HepG2 (cell line): ENCODE measurements around the gene TIMP3. TPM values are rescaled to one million over a fixed set of nuclear protein-coding genes. Genes with fewer than 3 reads are reported as not detected.

Experiments
- ATF7 ChIP-seq, 2 experiments: fragments of 450-650 bp in 1 of 2; sonication (generic) in 1 of 2; formaldehyde crosslinking in 1 of 2; IDR thresholded peaks; 2 replicates each; pipeline versions ENCODE4 v1.4.0 to v1.6.1; 2016 to 2020; ENCODE audit warnings: antibody characterized with exemption in 1 of 2, mild to moderate bottlenecking in 1 of 2, missing genetic modification reagents in 1 of 2
- ETV6 ChIP-seq: sonication (generic); formaldehyde crosslinking; conservative IDR thresholded peaks from 2 replicates; pipeline ENCODE4 v1.4.0; 2020; ENCODE audit warnings: missing genetic modification reagents
- FOXP1 ChIP-seq, 2 experiments: fragments of 450-650 bp in 1 of 2; IDR thresholded peaks; 2 replicates each; pipeline ENCODE4 v1.6.1; 2017 to 2018; ENCODE audit warnings: antibody characterized with exemption in 1 of 2
- HNRNPL ChIP-seq: fragments of 200-400 bp; formaldehyde crosslinking; IDR thresholded peaks from 2 replicates; pipeline ENCODE4 v1.6.1; 2017; ENCODE audit warnings: mild to moderate bottlenecking, low read depth, low read length
- KDM3A ChIP-seq: IDR thresholded peaks from 2 replicates; pipeline ENCODE4 v1.6.1; 2018; ENCODE audit warnings: low read depth, missing compliant biosample characterization
- KLF9 ChIP-seq: IDR thresholded peaks from 2 replicates; pipeline ENCODE4 v1.6.1; 2016; ENCODE audit warnings: low read depth
- MATR3 ChIP-seq: sonication (generic); formaldehyde crosslinking; IDR thresholded peaks from 2 replicates; pipeline ENCODE4 v1.4.0; 2020; ENCODE audit warnings: missing genetic modification reagents
- MIER2 ChIP-seq: IDR thresholded peaks from 2 replicates; pipeline ENCODE4 v1.6.1; 2016; ENCODE audit warnings: missing biosample characterization, missing genetic modification reagents
- NFE2L2 ChIP-seq: fragments of 150-350 bp; IDR thresholded peaks from 2 replicates; pipeline ENCODE4 v1.6.1; 2014; ENCODE audit warnings: low read length
- NR2F1 ChIP-seq, 2 experiments: fragments of 450-650 bp in 1 of 2; formaldehyde crosslinking in 1 of 2; IDR thresholded peaks; 2 replicates each; pipeline versions ENCODE4 v1.5.0 to v1.6.1; 2016 to 2020; ENCODE audit warnings: mild to moderate bottlenecking in 1 of 2, missing compliant biosample characterization in 1 of 2, missing genetic modification reagents in 1 of 2, moderate library complexity in 1 of 2
- RARA ChIP-seq: IDR thresholded peaks from 2 replicates; pipeline ENCODE4 v1.6.1; 2016; ENCODE audit warnings: missing genetic modification reagents, missing compliant biosample characterization
- SAFB2 ChIP-seq: sonication (generic); formaldehyde crosslinking; IDR thresholded peaks from 2 replicates; pipeline ENCODE4 v1.5.1; 2020; ENCODE audit warnings: missing genetic modification reagents, low read depth, mild to moderate bottlenecking, borderline replicate concordance
- TP53 ChIP-seq: sonication (generic); formaldehyde crosslinking; conservative IDR thresholded peaks from 2 replicates; pipeline ENCODE4 v1.4.0; 2020; ENCODE audit warnings: missing genetic modification reagents
- ZBTB7B ChIP-seq: sonication (generic); formaldehyde crosslinking; IDR thresholded peaks from 2 replicates; pipeline ENCODE4 v1.4.0; 2020; ENCODE audit warnings: missing genetic modification reagents
- ZNF253 ChIP-seq: sonication (generic); formaldehyde crosslinking; IDR thresholded peaks from 2 replicates; pipeline ENCODE4 v1.8.0; 2022; ENCODE audit warnings: mild to moderate bottlenecking, missing genetic modification reagents, borderline replicate concordance
- ZNF816 ChIP-seq: sonication (generic); formaldehyde crosslinking; IDR thresholded peaks from 2 replicates; pipeline ENCODE4 v1.8.0; 2022; ENCODE audit warnings: missing genetic modification reagents, mild to moderate bottlenecking, borderline replicate concordance
- polyA plus RNA-seq, 8 experiments: library from polyadenylated mRNA; depleted of rRNA in 3 of 8; stranded (reverse) in 7 of 8; unstranded in 1 of 8; fragments of >200 nt; fragmentation: Illumina TruSeq in 4 of 8; extraction: Trizol in 4 of 8; gene quantifications; 2 replicates each; pipeline versions ENCODE4 v1.2.1 to v1.2.3, GENCODE V29; 2011 to 2016; ENCODE audit warnings: low read depth in 4 of 8, missing spikeins in 1 of 8, mixed read lengths in 1 of 8; ENCODE audit not compliant: insufficient read depth in 1 of 8
- total RNA-seq, 5 experiments: library from RNA; depleted of rRNA; stranded (reverse); fragments of >200 nt; fragmentation: Illumina TruSeq; extraction: Trizol; gene quantifications; 2 replicates each; pipeline ENCODE4 v1.2.3, GENCODE V29; 2016; ENCODE audit warnings: low read depth in 1 of 5
- TF ChIP-seq, protein P1 (sequence below): sonication (generic); formaldehyde crosslinking; IDR thresholded peaks from 2 replicates; pipeline ENCODE4 v1.4.0; 2020; ENCODE audit warnings: mild to moderate bottlenecking, missing genetic modification reagents
- TF ChIP-seq, protein P2 (sequence below): sonication (generic); formaldehyde crosslinking; IDR thresholded peaks from 2 replicates; pipeline ENCODE4 v1.4.0; 2020; ENCODE audit warnings: mild to moderate bottlenecking, missing genetic modification reagents
- TF ChIP-seq, protein P3 (sequence below): sonication (generic); formaldehyde crosslinking; IDR thresholded peaks from 2 replicates; pipeline ENCODE4 v1.4.0; 2020; ENCODE audit warnings: missing genetic modification reagents

TIMP3 gene
- total and polyA plus RNA-seq, 2 of the 13 experiments (the other 11 are each of a cell fraction or from before 2014, with no cell fraction given) = 57.3 to 86.6 TPM

- TF ChIP-seq ZNF816 (CRISPR knock-in tag) = no peak
- TF ChIP-seq, protein P1, sequence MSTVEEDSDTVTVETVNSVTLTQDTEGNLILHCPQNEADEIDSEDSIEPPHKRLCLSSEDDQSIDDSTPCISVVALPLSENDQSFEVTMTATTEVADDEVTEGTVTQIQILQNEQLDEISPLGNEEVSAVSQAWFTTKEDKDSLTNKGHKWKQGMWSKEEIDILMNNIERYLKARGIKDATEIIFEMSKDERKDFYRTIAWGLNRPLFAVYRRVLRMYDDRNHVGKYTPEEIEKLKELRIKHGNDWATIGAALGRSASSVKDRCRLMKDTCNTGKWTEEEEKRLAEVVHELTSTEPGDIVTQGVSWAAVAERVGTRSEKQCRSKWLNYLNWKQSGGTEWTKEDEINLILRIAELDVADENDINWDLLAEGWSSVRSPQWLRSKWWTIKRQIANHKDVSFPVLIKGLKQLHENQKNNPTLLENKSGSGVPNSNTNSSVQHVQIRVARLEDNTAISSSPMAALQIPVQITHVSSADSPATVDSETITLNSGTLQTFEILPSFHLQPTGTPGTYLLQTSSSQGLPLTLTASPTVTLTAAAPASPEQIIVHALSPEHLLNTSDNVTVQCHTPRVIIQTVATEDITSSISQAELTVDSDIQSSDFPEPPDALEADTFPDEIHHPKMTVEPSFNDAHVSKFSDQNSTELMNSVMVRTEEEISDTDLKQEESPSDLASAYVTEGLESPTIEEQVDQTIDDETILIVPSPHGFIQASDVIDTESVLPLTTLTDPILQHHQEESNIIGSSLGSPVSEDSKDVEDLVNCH (CRISPR knock-in tag) = no peak
- no peak for TF ChIP-seq KDM3A
- TF ChIP-seq ETV6 = no peak
- TF ChIP-seq MATR3 (CRISPR knock-in tag) = no peak
- TF ChIP-seq KLF9 (CRISPR knock-in tag) = no peak
- TF ChIP-seq, protein P2, sequence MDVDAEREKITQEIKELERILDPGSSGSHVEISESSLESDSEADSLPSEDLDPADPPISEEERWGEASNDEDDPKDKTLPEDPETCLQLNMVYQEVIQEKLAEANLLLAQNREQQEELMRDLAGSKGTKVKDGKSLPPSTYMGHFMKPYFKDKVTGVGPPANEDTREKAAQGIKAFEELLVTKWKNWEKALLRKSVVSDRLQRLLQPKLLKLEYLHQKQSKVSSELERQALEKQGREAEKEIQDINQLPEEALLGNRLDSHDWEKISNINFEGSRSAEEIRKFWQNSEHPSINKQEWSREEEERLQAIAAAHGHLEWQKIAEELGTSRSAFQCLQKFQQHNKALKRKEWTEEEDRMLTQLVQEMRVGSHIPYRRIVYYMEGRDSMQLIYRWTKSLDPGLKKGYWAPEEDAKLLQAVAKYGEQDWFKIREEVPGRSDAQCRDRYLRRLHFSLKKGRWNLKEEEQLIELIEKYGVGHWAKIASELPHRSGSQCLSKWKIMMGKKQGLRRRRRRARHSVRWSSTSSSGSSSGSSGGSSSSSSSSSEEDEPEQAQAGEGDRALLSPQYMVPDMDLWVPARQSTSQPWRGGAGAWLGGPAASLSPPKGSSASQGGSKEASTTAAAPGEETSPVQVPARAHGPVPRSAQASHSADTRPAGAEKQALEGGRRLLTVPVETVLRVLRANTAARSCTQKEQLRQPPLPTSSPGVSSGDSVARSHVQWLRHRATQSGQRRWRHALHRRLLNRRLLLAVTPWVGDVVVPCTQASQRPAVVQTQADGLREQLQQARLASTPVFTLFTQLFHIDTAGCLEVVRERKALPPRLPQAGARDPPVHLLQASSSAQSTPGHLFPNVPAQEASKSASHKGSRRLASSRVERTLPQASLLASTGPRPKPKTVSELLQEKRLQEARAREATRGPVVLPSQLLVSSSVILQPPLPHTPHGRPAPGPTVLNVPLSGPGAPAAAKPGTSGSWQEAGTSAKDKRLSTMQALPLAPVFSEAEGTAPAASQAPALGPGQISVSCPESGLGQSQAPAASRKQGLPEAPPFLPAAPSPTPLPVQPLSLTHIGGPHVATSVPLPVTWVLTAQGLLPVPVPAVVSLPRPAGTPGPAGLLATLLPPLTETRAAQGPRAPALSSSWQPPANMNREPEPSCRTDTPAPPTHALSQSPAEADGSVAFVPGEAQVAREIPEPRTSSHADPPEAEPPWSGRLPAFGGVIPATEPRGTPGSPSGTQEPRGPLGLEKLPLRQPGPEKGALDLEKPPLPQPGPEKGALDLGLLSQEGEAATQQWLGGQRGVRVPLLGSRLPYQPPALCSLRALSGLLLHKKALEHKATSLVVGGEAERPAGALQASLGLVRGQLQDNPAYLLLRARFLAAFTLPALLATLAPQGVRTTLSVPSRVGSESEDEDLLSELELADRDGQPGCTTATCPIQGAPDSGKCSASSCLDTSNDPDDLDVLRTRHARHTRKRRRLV (CRISPR knock-in tag) = no peak
- TF ChIP-seq TP53 (CRISPR knock-in tag) = no peak
- peak; percentile 65 for TF ChIP-seq RARA (CRISPR knock-in tag)
- TF ChIP-seq NR2F1 (CRISPR knock-in tag; IDR thresholded peaks at IDR 0.05) = peak; percentile 75 to 86; a peak in 3 of 4 replicates
- TF ChIP-seq, protein P3, sequence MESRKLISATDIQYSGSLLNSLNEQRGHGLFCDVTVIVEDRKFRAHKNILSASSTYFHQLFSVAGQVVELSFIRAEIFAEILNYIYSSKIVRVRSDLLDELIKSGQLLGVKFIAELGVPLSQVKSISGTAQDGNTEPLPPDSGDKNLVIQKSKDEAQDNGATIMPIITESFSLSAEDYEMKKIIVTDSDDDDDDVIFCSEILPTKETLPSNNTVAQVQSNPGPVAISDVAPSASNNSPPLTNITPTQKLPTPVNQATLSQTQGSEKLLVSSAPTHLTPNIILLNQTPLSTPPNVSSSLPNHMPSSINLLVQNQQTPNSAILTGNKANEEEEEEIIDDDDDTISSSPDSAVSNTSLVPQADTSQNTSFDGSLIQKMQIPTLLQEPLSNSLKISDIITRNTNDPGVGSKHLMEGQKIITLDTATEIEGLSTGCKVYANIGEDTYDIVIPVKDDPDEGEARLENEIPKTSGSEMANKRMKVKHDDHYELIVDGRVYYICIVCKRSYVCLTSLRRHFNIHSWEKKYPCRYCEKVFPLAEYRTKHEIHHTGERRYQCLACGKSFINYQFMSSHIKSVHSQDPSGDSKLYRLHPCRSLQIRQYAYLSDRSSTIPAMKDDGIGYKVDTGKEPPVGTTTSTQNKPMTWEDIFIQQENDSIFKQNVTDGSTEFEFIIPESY (CRISPR knock-in tag) = 0 out of 2 replicates have a peak, but pooled peaks have one; percentile 46
- TF ChIP-seq ATF7 (IDR thresholded peaks at IDR 0.05) = no peak
- TF ChIP-seq ATF7 (CRISPR knock-in tag; IDR thresholded peaks at IDR 0.05) = no peak
- TF ChIP-seq NFE2L2 = no peak
- no peak for TF ChIP-seq HNRNPL
- no peak for TF ChIP-seq ZBTB7B (CRISPR knock-in tag)
- TF ChIP-seq MIER2 = no peak
- no peak for TF ChIP-seq FOXP1 (IDR thresholded peaks at IDR 0.05)
- TF ChIP-seq FOXP1 (CRISPR knock-in tag; IDR thresholded peaks at IDR 0.05) = peak; percentile 65
- no peak for TF ChIP-seq ZNF253
- TF ChIP-seq SAFB2 (CRISPR knock-in tag) = no peak
Measured at GRCh38 chr22:32808038-32808445, 6.5 kb downstream of the TIMP3 start (continued).
